HG03135 (cell line): Measurements from ENCODE around the gene SCN4B.

Experiments used
- ATAC-seq: cut with Tn5 transposase; IDR thresholded peaks from one replicate; pipeline ENCODE4 v1.9.1; 2021; ENCODE audit warnings: mild to moderate bottlenecking, moderate library complexity; ENCODE audit not compliant: unreplicated experiment

Gene SCN4B

GRCh38 chr11:118105657-118106305, 46.8 kb downstream of the SCN4B start:
- no peak for ATAC-seq

GRCh38 chr11:118104491-118104890, 48.1 kb downstream of the SCN4B start:
- ATAC-seq = no peak

GRCh38 chr11:118102721-118103261, 49.8 kb downstream of the SCN4B start:
- ATAC-seq = no peak

- ATAC-seq = no peak
These were observed 51.9 kb downstream of the SCN4B start for GRCh38 chr11:118100691-118101232.

GRCh38 chr11:118099838-118100556, 52.6 kb downstream of the SCN4B start:
- no peak for ATAC-seq

GRCh38 chr11:118098996-118099837, 53.4 kb downstream of the SCN4B start:
- no peak for ATAC-seq

GRCh38 chr11:118095967-118096367, 56.7 kb downstream of the SCN4B start:
- no peak for ATAC-seq

GRCh38 chr11:118095493-118095892, 57.1 kb downstream of the SCN4B start:
- no peak for ATAC-seq

- no peak for ATAC-seq
These were observed 59.6 kb downstream of the SCN4B start for GRCh38 chr11:118092907-118093571.

- no peak for ATAC-seq
These were observed 60.9 kb downstream of the SCN4B start for GRCh38 chr11:118091690-118092089.

GRCh38 chr11:118090545-118091162, 62.0 kb downstream of the SCN4B start:
- ATAC-seq = no peak

GRCh38 chr11:118088531-118088930, 64.1 kb downstream of the SCN4B start:
- no peak for ATAC-seq

GRCh38 chr11:118087931-118088330, 64.7 kb downstream of the SCN4B start:
- no peak for ATAC-seq

GRCh38 chr11:118086913-118087768, 65.5 kb downstream of the SCN4B start, which contains the start of gene SMIM35:
Gene SMIM35, minus strand, starts transcription at chr11:118086963. Its CDS starts 206 bp downstream, at chr11:118086757.
- ATAC-seq = no peak

- no peak for ATAC-seq
These were observed 68.0 kb downstream of the SCN4B start for GRCh38 chr11:118084656-118085055.

- no peak for ATAC-seq
These were observed 68.4 kb downstream of the SCN4B start for GRCh38 chr11:118084247-118084646.
